ENCODE measurements around the gene HRH2. TPM values are rescaled to one million over a fixed set of nuclear protein-coding genes. Genes with fewer than 3 reads are reported as not detected.
"Not testable (repeated sequence)": the region's sequence is repeated elsewhere in the genome, so short reads cannot be mapped to it uniquely, and the experiment has no call there.

HRH2 gene
- total RNA-seq, 1 experiment from 2014 or later = not detected

GRCh38 chr5:175627739-175628138 lies 30.1 kb upstream of the HRH2 start:
- no peak overlapping the region for H3K27ac ChIP-seq
- peaks cover 9% of the 10 kb centered on the region for H3K9me3 ChIP-seq (replicated peaks)
- no peak overlapping the region for H3K4me3 ChIP-seq
- DNase-seq (ENCODE audit: low read depth in 1 of 2, low spot score in 2 of 2) = no peak
- no peaks in the 10 kb centered on the region for H3K36me3 ChIP-seq
- H3K4me1 ChIP-seq (replicated peaks) = no peaks in the 10 kb centered on the region
- no peaks in the 10 kb centered on the region for H3K27me3 ChIP-seq (replicated peaks)

DNA sequence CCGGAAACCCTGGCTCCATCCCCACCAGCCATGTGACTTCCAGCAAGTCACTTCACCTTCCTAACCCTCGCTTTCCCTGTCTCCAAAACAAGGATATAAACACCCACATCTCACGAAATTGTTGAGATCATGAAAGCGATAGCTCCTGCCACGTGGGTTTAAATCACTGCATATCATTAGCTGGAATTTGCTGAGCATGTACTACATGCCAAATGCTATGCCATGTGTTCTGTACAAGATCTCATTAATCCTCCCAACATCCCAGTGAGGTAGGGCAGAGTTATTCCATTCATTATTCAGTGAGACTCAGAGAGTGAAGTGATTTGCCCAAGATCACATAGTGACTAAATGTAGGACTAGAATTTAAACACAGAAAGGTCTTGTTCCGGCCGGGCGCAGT lies 29.2 kb upstream of the HRH2 start:
- Histone ChIP-seq H3K9me3 (replicated peaks) (peaks cover 9% of the 10 kb centered on the region), H3K4me3 (no peak overlapping the region)
- no peak for DNase-seq (ENCODE audit: low read depth in 1 of 2, low spot score in 2 of 2)

GRCh38 chr5:175629261-175629660 lies 28.6 kb upstream of the HRH2 start:
- no peak for DNase-seq (ENCODE audit: low read depth in 1 of 2, low spot score in 2 of 2)
- Histone ChIP-seq H3K9me3 (replicated peaks) (peaks cover 9% of the 10 kb centered on the region), H3K4me1 (replicated peaks) (no peaks in the 10 kb centered on the region), H3K4me3 (no peak overlapping the region), H3K36me3 (no peaks in the 10 kb centered on the region), H3K27ac (no peak overlapping the region), H3K27me3 (replicated peaks) (no peaks in the 10 kb centered on the region)

More for the DNA sequence above, 29.2 kb upstream of the HRH2 start:
- no peak overlapping the region for H3K27ac ChIP-seq
- no peaks in the 10 kb centered on the region for H3K36me3 ChIP-seq
- H3K27me3 ChIP-seq (replicated peaks) = no peaks in the 10 kb centered on the region
- no peaks in the 10 kb centered on the region for H3K4me1 ChIP-seq (replicated peaks)

DNA sequence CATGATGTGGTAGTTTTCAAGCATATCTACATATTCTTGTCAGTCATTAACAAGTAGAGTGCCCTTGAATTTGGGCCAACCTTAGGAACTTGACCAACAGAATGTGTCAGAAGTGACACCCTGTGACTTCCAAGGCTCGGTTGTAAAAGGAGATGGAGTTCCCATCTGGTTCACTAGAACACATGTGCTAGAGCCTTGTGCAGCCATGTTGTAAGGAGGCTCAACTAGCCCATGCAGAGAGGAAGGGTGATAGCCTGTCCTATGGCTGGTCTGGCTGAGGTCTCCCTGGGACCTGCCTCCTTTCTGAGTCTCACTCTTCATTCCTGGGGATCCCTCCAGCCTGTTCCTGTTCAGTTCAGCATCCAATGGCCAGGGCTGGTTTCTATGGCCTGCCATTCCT lies 28.1 kb upstream of the HRH2 start:
- Histone ChIP-seq H3K9me3 (replicated peaks) (peaks cover 9% of the 10 kb centered on the region), H3K4me1 (replicated peaks) (no peaks in the 10 kb centered on the region)
- DNase-seq (ENCODE audit: low read depth in 1 of 2, low spot score in 2 of 2) = no peak

DNA sequence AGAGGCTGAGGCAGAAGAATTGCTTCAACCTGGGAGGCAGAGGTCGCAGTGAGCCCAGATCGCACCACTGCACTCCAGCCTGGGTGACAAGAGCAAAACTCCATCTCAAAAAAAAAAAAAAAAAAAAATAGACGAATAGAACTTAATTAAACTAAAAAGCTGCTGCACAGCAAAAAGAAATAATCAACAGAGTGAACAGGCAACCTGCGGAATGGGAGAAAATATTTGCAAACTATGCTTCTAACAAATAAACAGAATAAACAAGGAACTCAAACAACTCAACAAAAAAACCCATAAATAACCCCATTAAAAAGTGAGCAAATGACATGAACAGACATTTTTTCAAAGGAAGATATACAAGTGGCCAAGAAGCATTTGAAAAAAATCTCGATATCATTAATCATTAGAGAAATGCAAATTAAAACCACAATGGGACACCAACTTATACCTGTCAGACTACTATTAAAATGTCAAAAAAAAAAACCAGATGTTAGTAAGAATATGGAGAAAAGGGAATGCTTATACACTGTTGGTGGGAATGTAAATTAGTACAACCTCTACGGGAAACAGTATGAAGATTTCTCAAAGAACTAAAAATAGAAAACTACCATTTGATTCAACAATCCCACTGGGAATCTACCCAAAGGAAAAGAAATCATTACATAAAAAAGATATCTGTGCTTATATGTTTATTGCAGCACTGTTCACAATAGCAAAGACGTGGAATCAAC lies 21.9 kb upstream of the HRH2 start:
- Histone ChIP-seq H3K4me1 (replicated peaks) (no peaks in the 10 kb centered on the region), H3K36me3 (no peaks in the 10 kb centered on the region)

More for the DNA sequence above, 28.1 kb upstream of the HRH2 start:
- Histone ChIP-seq H3K27ac (no peak overlapping the region), H3K36me3 (no peaks in the 10 kb centered on the region), H3K27me3 (replicated peaks) (no peaks in the 10 kb centered on the region), H3K4me3 (no peak overlapping the region)

GRCh38 chr5:175638305-175638704 lies 19.6 kb upstream of the HRH2 start:
- no peak overlapping the region for H3K4me3 ChIP-seq
- H3K36me3 ChIP-seq = no peaks in the 10 kb centered on the region
- no peak for DNase-seq (ENCODE audit: low read depth in 1 of 2, low spot score in 2 of 2)
- H3K27ac ChIP-seq = no peak overlapping the region
- no peaks in the 10 kb centered on the region; the same call in 1 of the 2 replicates for H3K27me3 ChIP-seq (replicated peaks)
- H3K4me1 ChIP-seq (replicated peaks) = no peaks in the 10 kb centered on the region
- peaks cover 2% of the 10 kb centered on the region; the same call in 1 of the 2 replicates for H3K9me3 ChIP-seq (replicated peaks)

More for the DNA sequence above, 21.9 kb upstream of the HRH2 start:
- H3K27ac ChIP-seq = no peak overlapping the region
- H3K27me3 ChIP-seq (replicated peaks) = no peaks in the 10 kb centered on the region; the same call in 1 of the 2 replicates
- DNase-seq (ENCODE audit: low read depth in 1 of 2, low spot score in 2 of 2) = no peak
- H3K9me3 ChIP-seq (replicated peaks) = peaks cover 2% of the 10 kb centered on the region; the same call in 1 of the 2 replicates
- no peak overlapping the region for H3K4me3 ChIP-seq

- Histone ChIP-seq H3K4me1 (replicated peaks) (no peaks in the 10 kb centered on the region), H3K36me3 (no peaks in the 10 kb centered on the region), H3K27ac (no peak overlapping the region), H3K9me3 (replicated peaks) (peaks cover 2% of the 10 kb centered on the region; the same call in 1 of the 2 replicates), H3K4me3 (no peak overlapping the region), H3K27me3 (replicated peaks) (no peaks in the 10 kb centered on the region; the same call in 1 of the 2 replicates)
- no peak for DNase-seq (ENCODE audit: low read depth in 1 of 2, low spot score in 2 of 2)
These were observed 17.6 kb upstream of the HRH2 start for GRCh38 chr5:175640106-175640775.

DNA sequence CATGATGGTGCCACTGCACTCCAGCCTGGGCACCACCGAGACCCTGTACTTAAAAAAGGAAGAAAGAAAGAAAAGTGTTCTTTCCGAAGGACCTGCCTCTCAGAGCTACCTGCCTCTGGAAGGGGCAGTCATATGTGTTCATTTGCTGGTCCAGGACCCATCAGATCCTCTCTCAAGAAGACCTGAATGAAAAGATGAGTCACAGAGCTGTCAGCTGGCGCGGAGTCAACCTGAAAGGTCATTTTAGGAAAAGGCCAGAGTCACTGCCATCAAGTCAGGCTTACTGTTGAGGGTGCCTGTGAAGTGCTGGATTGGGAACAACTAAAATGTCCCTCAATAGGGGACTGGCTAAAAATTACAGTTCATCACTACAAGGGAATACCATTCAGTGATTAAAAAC lies 14.9 kb upstream of the HRH2 start:
- Histone ChIP-seq H3K4me3 (no peak overlapping the region), H3K27ac (no peak overlapping the region), H3K36me3 (no peaks in the 10 kb centered on the region), H3K27me3 (replicated peaks) (no peaks in the 10 kb centered on the region), H3K4me1 (replicated peaks) (no peaks in the 10 kb centered on the region), H3K9me3 (replicated peaks) (no peaks in the 10 kb centered on the region)
- DNase-seq (ENCODE audit: low read depth in 1 of 2, low spot score in 2 of 2) = no peak

DNA sequence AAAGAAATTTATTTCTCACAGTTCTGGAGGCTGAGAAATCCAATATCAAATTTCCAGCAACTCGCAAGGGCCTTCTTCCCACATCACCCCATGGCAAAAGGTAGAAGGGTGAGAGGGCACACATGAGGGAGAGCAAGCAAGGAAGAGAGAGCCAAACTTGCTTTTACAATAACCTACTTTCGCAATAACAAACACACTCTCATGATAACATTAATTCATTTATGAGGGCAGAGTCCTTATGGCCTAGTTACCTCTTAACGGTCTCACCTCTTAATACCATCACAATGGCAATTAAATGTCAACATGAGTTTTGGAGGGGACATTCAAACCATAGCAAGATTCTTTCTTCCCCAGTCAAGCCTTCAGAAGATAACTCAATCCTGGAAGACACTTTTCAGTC lies 11.6 kb upstream of the HRH2 start:
- no peaks in the 10 kb centered on the region for H3K4me1 ChIP-seq (replicated peaks)
- H3K36me3 ChIP-seq = no peaks in the 10 kb centered on the region
- H3K4me3 ChIP-seq = no peak overlapping the region
- DNase-seq (ENCODE audit: low read depth in 1 of 2, low spot score in 2 of 2) = no peak
- 0 out of 2 replicates have a peak, but pooled peaks cover 2% of the 10 kb centered on the region for H3K9me3 ChIP-seq (replicated peaks)
- no peaks in the 10 kb centered on the region for H3K27me3 ChIP-seq (replicated peaks)
- H3K27ac ChIP-seq = no peak overlapping the region

- no peak for DNase-seq (ENCODE audit: low read depth in 1 of 2, low spot score in 2 of 2)
- H3K27me3 ChIP-seq (replicated peaks) = no peaks in the 10 kb centered on the region
- H3K9me3 ChIP-seq (replicated peaks) = 0 out of 2 replicates have a peak, but pooled peaks cover 2% of the 10 kb centered on the region
- H3K4me1 ChIP-seq (replicated peaks) = no peaks in the 10 kb centered on the region
- no peaks in the 10 kb centered on the region for H3K36me3 ChIP-seq
- H3K4me3 ChIP-seq = no peak overlapping the region
- H3K27ac ChIP-seq = no peak overlapping the region
These were observed 7.9 kb upstream of the HRH2 start for GRCh38 chr5:175649967-175650366.

DNA sequence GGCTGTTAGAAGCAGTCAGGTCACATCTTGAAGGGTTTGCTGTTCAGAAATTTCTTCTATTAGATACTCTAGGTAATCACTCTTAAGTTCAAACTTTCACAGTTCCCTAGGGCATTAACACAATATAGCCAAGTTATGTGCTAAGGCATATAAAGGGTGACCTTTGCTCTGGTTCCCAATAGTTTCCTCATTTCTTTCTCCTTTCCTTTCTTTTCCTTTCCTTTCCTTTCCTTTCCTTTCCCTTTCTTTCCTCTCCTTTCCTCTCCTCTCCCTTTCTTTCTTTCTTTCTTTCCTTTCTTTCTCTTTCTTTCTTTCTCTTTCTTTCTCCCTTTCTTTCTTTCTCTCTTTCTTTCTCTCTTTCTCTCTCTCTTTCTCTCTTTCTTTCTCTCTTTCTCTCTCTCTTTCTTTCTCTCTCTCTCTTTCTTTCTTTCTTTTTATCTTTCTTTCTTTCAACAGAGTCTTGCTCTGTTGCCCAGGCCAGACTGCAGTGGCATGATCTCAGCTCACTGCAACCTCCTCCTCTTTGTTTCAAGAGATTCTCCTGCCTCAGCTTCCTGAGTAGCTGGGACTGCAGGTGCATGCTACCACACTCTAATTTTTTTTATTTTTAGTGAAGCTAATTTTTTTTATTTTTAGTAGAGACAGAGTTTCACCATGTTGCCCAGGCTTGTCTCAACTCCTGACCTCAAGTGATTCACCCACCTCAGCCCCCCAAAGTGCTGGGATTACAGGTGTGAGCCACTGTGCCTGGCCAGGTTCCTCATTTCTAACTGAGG lies 7.3 kb upstream of the HRH2 start:
- H3K27me3 ChIP-seq (replicated peaks); H3K27ac ChIP-seq; DNase-seq (ENCODE audit: low read depth in 1 of 2, low spot score in 2 of 2); H3K4me1 ChIP-seq (replicated peaks); H3K9me3 ChIP-seq (replicated peaks); H3K4me3 ChIP-seq; H3K36me3 ChIP-seq: not testable (repeated sequence)

GRCh38 chr5:175652741-175653663 lies 4.9 kb upstream of the HRH2 start:
- no peak overlapping the region for H3K4me3 ChIP-seq
- DNase-seq (ENCODE audit: low read depth in 1 of 2, low spot score in 2 of 2) = no peak
- H3K27me3 ChIP-seq (replicated peaks) = peaks cover 11% of the 10 kb centered on the region
- no peaks in the 10 kb centered on the region for H3K4me1 ChIP-seq (replicated peaks)
- H3K36me3 ChIP-seq = no peaks in the 10 kb centered on the region
- 0 out of 2 replicates have a peak, but pooled peaks cover 2% of the 10 kb centered on the region for H3K9me3 ChIP-seq (replicated peaks)
- no peak overlapping the region for H3K27ac ChIP-seq

DNA sequence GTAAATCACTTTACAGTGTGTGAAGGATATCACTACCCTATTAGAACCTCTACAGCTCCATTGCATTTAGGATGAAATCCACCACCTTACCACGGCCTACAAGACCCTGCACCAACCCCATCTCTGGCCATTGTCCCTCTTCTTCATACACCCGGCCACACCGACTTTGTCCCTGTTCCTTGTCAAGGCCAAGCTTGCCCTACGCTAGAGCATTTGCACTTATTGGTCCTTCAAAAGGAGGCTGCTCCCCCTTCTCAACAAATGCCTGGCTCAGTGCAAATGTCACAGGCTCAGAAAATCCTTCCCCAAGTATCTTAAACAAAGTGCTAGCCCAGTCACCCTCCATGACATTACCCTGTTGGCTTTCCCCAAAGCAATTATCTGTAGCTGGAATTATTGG lies 4.1 kb upstream of the HRH2 start:
- DNase-seq (ENCODE audit: low read depth in 1 of 2, low spot score in 2 of 2) = no peak
- Histone ChIP-seq H3K27me3 (replicated peaks) (peaks cover 17% of the 10 kb centered on the region), H3K9me3 (replicated peaks) (0 out of 2 replicates have a peak, but pooled peaks cover 2% of the 10 kb centered on the region), H3K27ac (no peak overlapping the region), H3K36me3 (no peaks in the 10 kb centered on the region), H3K4me1 (replicated peaks) (no peaks in the 10 kb centered on the region), H3K4me3 (no peak overlapping the region)

All from SJSA1 (cell line).